GM23338 (cell line): ENCODE results near the gene KEAP1. TPM values are rescaled to one million over a fixed set of nuclear protein-coding genes. Genes with fewer than 3 reads are reported as not detected.

Experiments used
- ATAC-seq: fragments of 200-7000 bp; cut with Tn5 transposase; 3 replicates; pipeline ENCODE4 v1.9.1; 2020
- DNase-seq: peaks from one replicate; pipeline ENCODE4 v3.0.0-alpha.2; 2015; ENCODE audit warnings: low spot score
- H2AFZ ChIP-seq: fragments of 200-600 bp; sonication (generic); 2 replicates; pipeline ENCODE4 v1.8.0; 2016; ENCODE audit warnings: antibody characterized with exemption, mild to moderate bottlenecking, moderate library complexity
- H3F3A ChIP-seq: fragments of 200-600 bp; sonication (generic); replicated peaks from 2 replicates; pipeline ENCODE4 v1.8.0; 2017; ENCODE audit warnings: antibody characterized with exemption, mixed run types, low read depth
- H3K27ac ChIP-seq: fragments of 200-600 bp; sonication (generic); 2 replicates; pipeline ENCODE4 v1.6.1; 2016; ENCODE audit warnings: low read depth
- H3K27me3 ChIP-seq: fragments of 200-600 bp; sonication (generic); 2 replicates; pipeline ENCODE4 v1.8.0; 2016; ENCODE audit warnings: mild to moderate bottlenecking, mixed run types, moderate library complexity; ENCODE audit not compliant: insufficient read depth
- H3K36me3 ChIP-seq: fragments of 200-600 bp; sonication (generic); 2 replicates; pipeline ENCODE4 v1.8.0; 2016; ENCODE audit warnings: mild to moderate bottlenecking; ENCODE audit not compliant: insufficient read depth
- H3K4me1 ChIP-seq: fragments of 200-600 bp; sonication (generic); 2 replicates; pipeline ENCODE4 v1.8.0; 2016; ENCODE audit warnings: mild to moderate bottlenecking, moderate library complexity; ENCODE audit not compliant: insufficient read depth
- H3K4me2 ChIP-seq: fragments of 200-600 bp; sonication (generic); 2 replicates; pipeline ENCODE4 v1.7.1; 2017; ENCODE audit warnings: mixed run types
- H3K4me3 ChIP-seq: fragments of 200-600 bp; sonication (generic); 2 replicates; pipeline ENCODE4 v1.6.1; 2016; ENCODE audit warnings: mixed run types
- H3K79me2 ChIP-seq: fragments of 200-600 bp; sonication (generic); replicated peaks from 2 replicates; pipeline ENCODE4 v1.8.0; 2017; ENCODE audit warnings: mild to moderate bottlenecking; ENCODE audit not compliant: insufficient read depth
- H3K9me2 ChIP-seq: fragments of 200-600 bp; sonication (generic); 2 replicates; pipeline ENCODE4 v1.8.0; 2017; ENCODE audit not compliant: insufficient read depth
- H4K20me1 ChIP-seq: fragments of 200-600 bp; sonication (generic); replicated peaks from 2 replicates; pipeline ENCODE4 v1.8.0; 2017; ENCODE audit warnings: mild to moderate bottlenecking; ENCODE audit not compliant: insufficient read depth
- H3K27ac Mint-ChIP-seq: 2 replicates; pipeline ENCODE4 v1.8.0; 2020; ENCODE audit warnings: inconsistent platforms, mild to moderate bottlenecking, moderate library complexity, mixed read lengths
- H3K27me3 Mint-ChIP-seq: 3 replicates; pipeline ENCODE4 v1.8.0; 2022; ENCODE audit warnings: low read depth, mild to moderate bottlenecking, moderate library complexity, mixed read lengths, inconsistent platforms; ENCODE audit not compliant: insufficient read depth, poor library complexity
- H3K36me3 Mint-ChIP-seq: 3 replicates; pipeline ENCODE4 v1.8.0; 2021; ENCODE audit warnings: low read depth, mild to moderate bottlenecking, inconsistent platforms, moderate library complexity, mixed read lengths
- H3K4me1 Mint-ChIP-seq: 3 replicates; pipeline ENCODE4 v1.8.0; 2020; ENCODE audit warnings: mild to moderate bottlenecking, inconsistent platforms, mixed read lengths
- H3K4me3 Mint-ChIP-seq: 3 replicates; pipeline ENCODE4 v1.8.0; 2021; ENCODE audit warnings: moderate library complexity, mild to moderate bottlenecking, inconsistent platforms, mixed read lengths
- H3K9me3 Mint-ChIP-seq: 3 replicates; pipeline ENCODE4 v1.8.0; 2020; ENCODE audit warnings: moderate library complexity, mild to moderate bottlenecking, inconsistent platforms, mixed read lengths
- CREB1 ChIP-seq: fragments of 250-450 bp; sonication (Bioruptor Pico); IDR thresholded peaks from 2 replicates; pipeline ENCODE4 v1.5.0; 2020; ENCODE audit warnings: low read depth, mild to moderate bottlenecking, moderate library complexity
- CTCF ChIP-seq, 2 experiments: fragments of 200-600 bp in 1 of 2; sonication (generic) in 1 of 2; conservative IDR thresholded peaks; 2 replicates each; pipeline versions ENCODE4 v1.5.1 to v1.6.1; 2016 to 2017; ENCODE audit warnings: antibody characterized with exemption in 2 of 2, low read depth in 2 of 2, mild to moderate bottlenecking in 2 of 2, moderate library complexity in 1 of 2
- ETS1 ChIP-seq: IDR thresholded peaks from 2 replicates; pipeline ENCODE4 v1.6.1; 2016; ENCODE audit warnings: antibody characterized with exemption
- EZH2 ChIP-seq: fragments of 200-600 bp; sonication (generic); IDR thresholded peaks from one replicate; pipeline ENCODE4 v1.8.0; 2017; ENCODE audit warnings: antibody characterized with exemption, mild to moderate bottlenecking, low read depth; ENCODE audit not compliant: unreplicated experiment
- JUNB ChIP-seq: IDR thresholded peaks from one replicate; pipeline ENCODE4 v1.6.1; 2016; ENCODE audit warnings: antibody characterized with exemption; ENCODE audit not compliant: unreplicated experiment
- NANOG ChIP-seq: IDR thresholded peaks from 2 replicates; pipeline ENCODE4 v1.6.1; 2016; ENCODE audit warnings: antibody characterized with exemption, borderline replicate concordance
- POLR2AphosphoS5 ChIP-seq: IDR thresholded peaks from 2 replicates; pipeline ENCODE4 v1.6.1; 2016; ENCODE audit warnings: antibody characterized with exemption, low read depth
- STAT1 ChIP-seq: IDR thresholded peaks from one replicate; pipeline ENCODE4 v1.6.1; 2016; ENCODE audit warnings: antibody characterized with exemption; ENCODE audit not compliant: unreplicated experiment
- ZNF114 ChIP-seq: fragments of 250-450 bp; sonication (Bioruptor Pico); IDR thresholded peaks from 2 replicates; pipeline ENCODE4 v1.5.0; 2020; ENCODE audit warnings: mild to moderate bottlenecking, moderate library complexity
- polyA plus RNA-seq: library from polyadenylated mRNA; unstranded; fragments of >200 nt; fragmentation: Nextera tagmentation; extraction: Ambion mirVana; gene quantifications from 2 replicates; pipeline ENCODE4 v1.2.1, GENCODE V29; 2016
- total RNA-seq: library from RNA; depleted of rRNA; stranded (reverse); fragments of >200 nt; shearing (Covaris generic); gene quantifications from 2 replicates; pipeline ENCODE4 v1.2.3, GENCODE V29; 2014

The KEAP1 gene
- total and polyA plus RNA-seq, 2 experiments from 2014 or later, result 57.8 to 77.5 TPM

- peaks cover 13% of the 10 kb centered on the region for H3K36me3 ChIP-seq
Measured at GRCh38 chr19:10486551-10486950, 16.6 kb downstream of the KEAP1 start.

GRCh38 chr19:10478903-10479384 lies 24.2 kb downstream of the KEAP1 start:
- no peaks in the 10 kb centered on the region; the same call in 1 of the 2 replicates for H4K20me1 ChIP-seq
- no peaks in the 10 kb centered on the region for H3K4me1 ChIP-seq
- H3K4me2 ChIP-seq, result peak overlapping the region; percentile 75
- Mint-ChIP-seq H3K27ac (no peak overlapping the region), H3K4me3 (peak overlapping the region; percentile 46), H3K4me1 (peaks cover 4% of the 10 kb centered on the region; the same call in 2 of the 3 replicates), H3K9me3 (no peaks in the 10 kb centered on the region; the same call in 2 of the 3 replicates), H3K36me3 (no peaks in the 10 kb centered on the region), H3K27me3 (peaks cover 24% of the 10 kb centered on the region)
- DNase-seq (peak; percentile 98), ATAC-seq (peak; percentile 96)
- H3K4me3 ChIP-seq, result peak overlapping the region; percentile 48
- 0 out of 2 replicates have a peak, but pooled peaks cover 2% of the 10 kb centered on the region for H3F3A ChIP-seq
- peak overlapping the region; percentile 93 for H2AFZ ChIP-seq
- H3K9me2 ChIP-seq, result no peaks in the 10 kb centered on the region
- TF ChIP-seq POLR2AphosphoS5 (peak; percentile 61), CREB1 (CRISPR knock-in tag) (peak; percentile 73), JUNB (no peak), CTCF (conservative IDR thresholded peaks at IDR 0.05; ENCODE audit: low read depth in 2 of 2) (peak; percentile 41 to 72)
- peaks cover 18% of the 10 kb centered on the region for H3K27me3 ChIP-seq
- no peaks in the 10 kb centered on the region for H3K79me2 ChIP-seq
- H3K36me3 ChIP-seq, result no peaks in the 10 kb centered on the region
- H3K27ac ChIP-seq, result no peak overlapping the region

More at GRCh38 chr19:10486551-10486950, 16.6 kb downstream of the KEAP1 start:
- Histone ChIP-seq H3K9me2 (no peaks in the 10 kb centered on the region), H3K4me2 (no peak overlapping the region), H4K20me1 (peaks cover 16% of the 10 kb centered on the region), H3K27ac (no peak overlapping the region), H3K79me2 (peaks cover 19% of the 10 kb centered on the region), H3K4me1 (no peaks in the 10 kb centered on the region), H3F3A (peaks cover 7% of the 10 kb centered on the region), H3K4me3 (no peak overlapping the region), H3K27me3 (no peaks in the 10 kb centered on the region), H2AFZ (no peak overlapping the region)
- DNase-seq (no peak), ATAC-seq (no peak)
- no peak overlapping the region for H3K27ac Mint-ChIP-seq
- H3K9me3 Mint-ChIP-seq, result no peaks in the 10 kb centered on the region; the same call in 2 of the 3 replicates
- H3K4me3 Mint-ChIP-seq, result no peak overlapping the region
- peaks cover 57% of the 10 kb centered on the region for H3K36me3 Mint-ChIP-seq
- peaks cover 5% of the 10 kb centered on the region for H3K27me3 Mint-ChIP-seq
- no peaks in the 10 kb centered on the region for H3K4me1 Mint-ChIP-seq
- no peak for TF ChIP-seq STAT1
- TF ChIP-seq ETS1, result no peak
- TF ChIP-seq CREB1 (CRISPR knock-in tag), result no peak
- no peak for TF ChIP-seq EZH2
- TF ChIP-seq ZNF114 (CRISPR knock-in tag), result no peak
- no peak for TF ChIP-seq JUNB
- TF ChIP-seq NANOG, result no peak
